Stimulated activated CD4-positive, alpha-beta T cell treated with anti-CD3 and anti-CD28 coated beads, Interleukin-2, amount 100 ng/mL, for 48 hours (primary cell): ENCODE data around the gene CLHC1.
"Not testable (repeated sequence)": the region's sequence is repeated elsewhere in the genome, so short reads cannot be mapped to it uniquely, and the experiment has no call there.

Experiments used
- DNase-seq, 2 donors: peaks; one replicate each; pipeline ENCODE4 v3.0.0-alpha.2; 2020

Gene CLHC1

GRCh38 chr2:55133467-55134315 is 98.4 kb downstream of the CLHC1 start:
- peak; percentile 27 to 45 for DNase-seq

- DNase-seq = no peak
Observed at GRCh38 chr2:55130849-55131248, 101.2 kb downstream of the CLHC1 start.

GRCh38 chr2:55126643-55127042 is 105.5 kb downstream of the CLHC1 start:
- not testable (repeated sequence) for DNase-seq
